K562 (cell line): Measurements from ENCODE around the gene RNF6. TPM values are rescaled to one million over a fixed set of nuclear protein-coding genes. Genes with fewer than 3 reads are reported as not detected.
A peak's percentile ranks its signal among the peaks of the same experiment; 100 is the strongest.

Source experiments
- CBX2 ChIP-seq: fragments of 200-600 bp; sonication (generic); IDR thresholded peaks from one replicate; pipeline ENCODE4 v1.6.1; 2012; ENCODE audit warnings: mild to moderate bottlenecking, low read length, inconsistent platforms; ENCODE audit not compliant: insufficient read depth, poor library complexity, severe bottlenecking
- KLF16 ChIP-seq: IDR thresholded peaks from 2 replicates; pipeline ENCODE4 v1.6.1; 2016; ENCODE audit warnings: antibody characterized with exemption
- PML ChIP-seq: IDR thresholded peaks from 2 replicates; pipeline ENCODE4 v1.6.1; 2012; ENCODE audit warnings: low read length, inconsistent platforms
- RBBP5 ChIP-seq: fragments of 200-600 bp; sonication (generic); IDR thresholded peaks from 2 replicates; pipeline ENCODE4 v1.6.1; 2012; ENCODE audit warnings: borderline replicate concordance, mild to moderate bottlenecking, low read length, control low read depth, inconsistent platforms; ENCODE audit not compliant: insufficient read depth, poor library complexity, severe bottlenecking
- RBFOX2 ChIP-seq: fragments of 200-400 bp; formaldehyde crosslinking; IDR thresholded peaks from 2 replicates; pipeline ENCODE4 v1.6.1; 2017; ENCODE audit warnings: low read depth, mild to moderate bottlenecking, low read length, moderate library complexity
- SIX5 ChIP-seq, 2 experiments: IDR thresholded peaks; 2 replicates each; pipeline ENCODE4 v1.6.1; 2011; ENCODE audit warnings: low read length in 2 of 2, borderline replicate concordance in 1 of 2, low read depth in 1 of 2, mild to moderate bottlenecking in 1 of 2, moderate library complexity in 1 of 2; ENCODE audit not compliant: insufficient read depth in 1 of 2
- SRF ChIP-seq, 2 experiments: fragments of 250-450, 450-650 bp in 1 of 2; sonication (Bioruptor Pico) in 1 of 2; sonication (generic) in 1 of 2; formaldehyde crosslinking; IDR thresholded peaks; 2 replicates each; pipeline versions ENCODE4 v1.5.0 to v1.5.1; 2020 to 2022; ENCODE audit warnings: mild to moderate bottlenecking in 1 of 2, missing genetic modification reagents in 1 of 2
- TEAD4 ChIP-seq, 2 experiments: sonication (generic) in 1 of 2; formaldehyde crosslinking in 1 of 2; IDR thresholded peaks; 2 replicates each; pipeline versions ENCODE4 v1.6.1 to v1.8.0; 2012 to 2022; ENCODE audit warnings: borderline replicate concordance in 1 of 2, inconsistent platforms in 1 of 2, low read length in 1 of 2, mild to moderate bottlenecking in 1 of 2, missing genetic modification reagents in 1 of 2
- ZNF133 ChIP-seq: fragments of 250-450 bp; sonication (Bioruptor Pico); IDR thresholded peaks from 2 replicates; pipeline ENCODE4 v1.4.0; 2020; ENCODE audit warnings: mild to moderate bottlenecking
- ZNF143 ChIP-seq: sonication (generic); formaldehyde crosslinking; IDR thresholded peaks from 2 replicates; pipeline ENCODE4 v1.9.0; 2022; ENCODE audit warnings: mild to moderate bottlenecking, missing genetic modification reagents
- ZNF174 ChIP-seq: fragments of 250-450 bp; sonication (Bioruptor Pico); IDR thresholded peaks from 2 replicates; pipeline ENCODE4 v1.4.0; 2020; ENCODE audit warnings: mild to moderate bottlenecking
- ZNF263 ChIP-seq: sonication (generic); formaldehyde crosslinking; IDR thresholded peaks from 2 replicates; pipeline ENCODE4 v1.8.0; 2022; ENCODE audit warnings: mild to moderate bottlenecking, missing genetic modification reagents, borderline replicate concordance
- ZNF274 ChIP-seq: IDR thresholded peaks from 2 replicates; pipeline ENCODE4 v1.6.1; 2011; ENCODE audit warnings: low read depth, mild to moderate bottlenecking, low read length, moderate library complexity, borderline replicate concordance
- ZNF282 ChIP-seq: sonication (generic); formaldehyde crosslinking; IDR thresholded peaks from 2 replicates; pipeline ENCODE4 v1.8.1; 2023; ENCODE audit warnings: missing genetic modification reagents
- ZNF444 ChIP-seq: fragments of 250-450 bp; sonication (Bioruptor Pico); IDR thresholded peaks from 2 replicates; pipeline ENCODE4 v1.4.0; 2020; ENCODE audit warnings: mild to moderate bottlenecking, moderate library complexity
- polyA plus RNA-seq, 8 experiments: library from polyadenylated mRNA; depleted of rRNA in 4 of 8; stranded (reverse) in 5 of 8; unstranded in 3 of 8; fragments of >200 nt; fragmentation: Nextera tagmentation in 2 of 8; fragmentation: Illumina TruSeq in 1 of 8; extraction: Ambion mirVana in 2 of 8; extraction: Trizol in 1 of 8; gene quantifications; 2 replicates each; pipeline versions ENCODE4 v1.2.1 to v1.2.3, GENCODE V29; 2011 to 2014; ENCODE audit warnings: inconsistent platforms in 1 of 8, missing spikeins in 1 of 8
- total RNA-seq, 7 experiments: library from RNA; depleted of rRNA in 6 of 7; stranded (reverse); fragments of >200 nt in 6 of 7; fragmentation: Illumina TruSeq in 2 of 7; extraction: Trizol in 2 of 7; gene quantifications; 2 replicates each; pipeline versions ENCODE4 v1.2.1 to v1.2.3, GENCODE V29; 2011 to 2021; ENCODE audit warnings: low replicate concordance in 1 of 7
- TF ChIP-seq, protein P1 (sequence below): fragments of 250-450 bp; sonication (Bioruptor Pico); IDR thresholded peaks from 2 replicates; pipeline ENCODE4 v1.5.0; 2021; ENCODE audit warnings: mild to moderate bottlenecking, moderate library complexity
- TF ChIP-seq, protein P2 (sequence below), 3 experiments: fragments of 200-800 bp in 1 of 3; sonication (Bioruptor generic) in 1 of 3; sonication (generic) in 1 of 3; formaldehyde crosslinking in 1 of 3; IDR thresholded peaks; 2 replicates each; pipeline versions ENCODE4 v1.6.1 to v1.8.0; 2016 to 2022; ENCODE audit warnings: mild to moderate bottlenecking in 2 of 3, missing compliant biosample characterization in 2 of 3, missing genetic modification characterization in 2 of 3, missing genetic modification reagents in 1 of 3
- TF ChIP-seq, protein P3 (sequence below): sonication (generic); formaldehyde crosslinking; IDR thresholded peaks from 2 replicates; pipeline ENCODE4 v1.8.1; 2023; ENCODE audit warnings: mild to moderate bottlenecking, missing genetic modification reagents, moderate library complexity
- TF ChIP-seq, protein P4 (sequence below), 2 experiments: fragments of 450-650 bp in 1 of 2; sonication (generic) in 1 of 2; formaldehyde crosslinking in 1 of 2; IDR thresholded peaks in 1 of 2; conservative IDR thresholded peaks in 1 of 2; 2 replicates each; pipeline versions ENCODE4 v1.6.1 to v1.8.1; 2016 to 2023; ENCODE audit warnings: mild to moderate bottlenecking in 2 of 2, moderate library complexity in 2 of 2, inconsistent platforms in 1 of 2, missing genetic modification reagents in 1 of 2

The RNF6 gene
- total and polyA plus RNA-seq, 9 of the 15 experiments (the other 6 are each of a cell fraction or from before 2014, with no cell fraction given), result 12.0 to 31.4 (median 22.3) TPM

DNA sequence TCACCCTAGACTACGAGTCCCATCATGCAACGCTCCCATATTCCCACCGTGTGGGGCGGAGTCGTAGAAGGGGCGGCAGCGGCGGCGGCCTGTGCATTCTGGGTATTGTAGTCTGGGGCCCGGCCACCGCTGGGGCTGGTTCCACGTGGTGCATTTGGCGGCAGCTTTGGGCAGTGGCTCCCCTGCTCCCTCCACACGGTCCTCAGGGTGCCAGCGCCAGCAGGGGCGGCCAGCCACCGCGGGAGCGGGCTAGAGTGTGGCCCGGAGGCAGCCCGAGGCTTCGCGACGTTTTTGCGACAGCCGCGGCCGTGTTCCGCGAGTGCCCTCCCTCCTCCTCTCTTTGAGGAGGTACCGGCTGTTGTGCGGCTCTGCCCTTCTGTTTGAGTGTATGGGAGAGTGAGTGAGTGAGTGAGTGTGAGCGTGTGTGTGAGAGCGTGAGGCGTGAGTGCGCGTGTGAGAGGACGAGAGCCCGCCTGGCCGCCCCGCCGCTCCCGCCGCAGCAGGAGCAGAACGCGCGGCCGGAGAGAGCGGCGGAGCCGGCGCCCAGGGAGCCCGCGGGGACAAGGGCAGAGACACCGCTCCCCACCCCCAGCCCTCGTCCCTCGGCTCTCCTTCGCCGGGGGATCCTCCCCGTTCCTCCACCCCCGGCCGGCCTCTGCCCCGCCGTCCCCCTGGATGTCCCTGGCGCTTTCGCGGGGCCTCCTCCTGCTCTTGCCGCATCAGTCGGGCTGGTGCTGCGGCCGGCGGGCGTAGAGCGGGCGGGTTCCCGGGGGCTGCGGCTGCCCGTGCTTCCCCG is 31.9 kb upstream of the RNF6 start, which contains the start of gene CDK8 (continued):
- TF ChIP-seq, protein P1, sequence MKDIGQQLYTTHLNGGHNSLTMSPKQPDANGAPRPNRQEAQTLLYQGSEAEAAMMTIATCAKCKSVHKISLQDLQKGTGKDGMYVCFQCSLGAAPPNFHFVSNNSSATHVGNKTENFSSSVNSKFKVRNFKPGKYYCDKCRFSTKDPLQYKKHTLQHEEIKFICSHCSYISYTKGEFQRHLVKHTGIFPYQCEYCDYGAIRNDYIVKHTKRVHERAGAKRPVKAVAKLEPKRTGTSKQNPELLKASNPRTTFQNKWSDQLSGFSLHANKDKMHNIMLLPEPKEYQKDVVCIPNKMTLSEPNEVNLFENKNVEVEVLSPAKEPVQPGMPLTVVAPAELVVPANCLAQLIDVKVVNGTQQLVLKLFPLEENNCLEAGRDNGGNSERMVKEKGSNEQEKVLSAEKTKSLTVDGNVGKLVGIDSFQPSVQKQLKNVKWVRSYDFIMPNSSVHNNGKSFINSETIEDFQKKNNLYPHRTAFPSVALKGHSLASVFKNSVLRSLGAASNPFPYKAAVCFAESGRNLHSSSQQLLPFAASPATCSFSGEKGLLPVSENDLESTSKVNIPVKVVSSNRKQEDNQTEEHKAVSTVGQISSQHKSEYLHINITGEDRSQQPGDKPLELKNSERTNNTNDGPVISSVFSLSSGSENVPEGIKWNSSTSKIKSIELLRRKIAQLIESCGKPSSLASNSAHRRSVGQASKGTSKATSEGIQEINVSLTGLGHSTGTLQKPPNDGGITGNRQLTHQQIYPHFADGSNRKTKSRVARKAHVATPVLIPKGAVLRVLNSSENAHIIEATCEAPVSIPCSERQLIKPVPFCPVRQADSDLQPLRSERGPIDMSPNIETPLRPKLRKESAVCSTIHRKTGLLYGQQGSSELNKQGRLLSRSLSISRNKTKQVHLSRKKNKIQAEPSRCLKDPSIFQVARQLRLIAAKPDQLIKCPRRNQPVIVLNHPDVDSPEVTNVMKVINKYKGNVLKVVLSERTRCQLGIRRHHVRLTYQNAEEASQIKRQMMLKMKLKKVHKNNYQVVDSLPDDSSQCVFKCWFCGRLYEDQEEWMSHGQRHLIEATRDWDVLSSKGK (CRISPR knock-in tag), result no peak
- TF ChIP-seq ZNF274 (no peak), ZNF174 (CRISPR knock-in tag) (no peak), ZNF444 (CRISPR knock-in tag) (no peak), ZNF133 (CRISPR knock-in tag) (no peak), SRF (CRISPR knock-in tag; IDR thresholded peaks at IDR 0.05) (0 out of 4 replicates have a peak, but pooled peaks of 1 of the 2 experiments have one; percentile 12), ZNF282 (CRISPR knock-in tag) (no peak), RBFOX2 (peak; percentile 76), PML (no peak), ZNF143 (peak; percentile 92), CBX2 (no peak), ZNF263 (CRISPR knock-in tag) (peak; percentile 95), KLF16 (no peak), SIX5 (IDR thresholded peaks at IDR 0.05; ENCODE audit: borderline replicate concordance in 1 of 2, insufficient read depth in 1 of 2, low read depth in 1 of 2, low read length in 2 of 2) (peak; percentile 85 to 93), RBBP5 (peak; percentile 88), TEAD4 (IDR thresholded peaks at IDR 0.05; ENCODE audit: low read length) (no peak), TEAD4 (CRISPR knock-in tag; IDR thresholded peaks at IDR 0.05; ENCODE audit: borderline replicate concordance) (no peak)
- TF ChIP-seq, protein P2, sequence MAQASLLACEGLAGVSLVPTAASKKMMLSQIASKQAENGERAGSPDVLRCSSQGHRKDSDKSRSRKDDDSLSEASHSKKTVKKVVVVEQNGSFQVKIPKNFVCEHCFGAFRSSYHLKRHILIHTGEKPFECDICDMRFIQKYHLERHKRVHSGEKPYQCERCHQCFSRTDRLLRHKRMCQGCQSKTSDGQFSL (CRISPR knock-in tag; IDR thresholded peaks at IDR 0.05), result no peak
- TF ChIP-seq, protein P2 (tag; IDR thresholded peaks at IDR 0.05), result no peak
- TF ChIP-seq, protein P3, sequence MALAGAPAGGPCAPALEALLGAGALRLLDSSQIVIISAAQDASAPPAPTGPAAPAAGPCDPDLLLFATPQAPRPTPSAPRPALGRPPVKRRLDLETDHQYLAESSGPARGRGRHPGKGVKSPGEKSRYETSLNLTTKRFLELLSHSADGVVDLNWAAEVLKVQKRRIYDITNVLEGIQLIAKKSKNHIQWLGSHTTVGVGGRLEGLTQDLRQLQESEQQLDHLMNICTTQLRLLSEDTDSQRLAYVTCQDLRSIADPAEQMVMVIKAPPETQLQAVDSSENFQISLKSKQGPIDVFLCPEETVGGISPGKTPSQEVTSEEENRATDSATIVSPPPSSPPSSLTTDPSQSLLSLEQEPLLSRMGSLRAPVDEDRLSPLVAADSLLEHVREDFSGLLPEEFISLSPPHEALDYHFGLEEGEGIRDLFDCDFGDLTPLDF (CRISPR knock-in tag), result no peak
- TF ChIP-seq, protein P4, sequence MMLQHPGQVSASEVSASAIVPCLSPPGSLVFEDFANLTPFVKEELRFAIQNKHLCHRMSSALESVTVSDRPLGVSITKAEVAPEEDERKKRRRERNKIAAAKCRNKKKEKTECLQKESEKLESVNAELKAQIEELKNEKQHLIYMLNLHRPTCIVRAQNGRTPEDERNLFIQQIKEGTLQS (IDR thresholded peaks at IDR 0.05), result no peak
- TF ChIP-seq, protein P4 (CRISPR knock-in tag; conservative IDR thresholded peaks at IDR 0.05), result no peak
